Activated naive CD8-positive, alpha-beta T cell treated with anti-CD3 and anti-CD28 coated beads, Interleukin-2, amount 10 ng/mL, durations not matched to agents 7 days and 5 days (primary cell): ENCODE results near the gene MAP1B. TPM values are rescaled to one million over a fixed set of nuclear protein-coding genes. Genes with fewer than 3 reads are reported as not detected.

Source experiments
- ATAC-seq: fragments of 150-1000 bp; cut with Tn5 transposase; one replicate; pipeline ENCODE4 v1.10.0; 2021; ENCODE audit warnings: low read depth, moderate library complexity
- POLR2A ChIA-PET: fragments of 350-600 bp; sonication (Branson Sonifier 250); formaldehyde crosslinking; loops from one replicate; lab custom pipeline; 2021; ENCODE audit warnings: antibody characterized with exemption; lab: Charles Lee
- DNase-seq: peaks from one replicate; pipeline ENCODE4 v3.0.0; 2021
- H3K27ac Mint-ChIP-seq: one replicate; pipeline ENCODE4 v1.8.0; 2022; ENCODE audit warnings: mild to moderate bottlenecking, mixed read lengths
- H3K27me3 Mint-ChIP-seq: one replicate; pipeline ENCODE4 v1.8.0; 2022; ENCODE audit warnings: mild to moderate bottlenecking, moderate library complexity, mixed read lengths
- H3K36me3 Mint-ChIP-seq: one replicate; pipeline ENCODE4 v1.8.0; 2021; ENCODE audit warnings: mild to moderate bottlenecking, mixed read lengths
- H3K4me1 Mint-ChIP-seq: one replicate; pipeline ENCODE4 v1.8.0; 2021; ENCODE audit warnings: mixed read lengths
- H3K4me3 Mint-ChIP-seq: one replicate; pipeline ENCODE4 v1.8.0; 2022; ENCODE audit warnings: mild to moderate bottlenecking, moderate library complexity, mixed read lengths
- H3K9me3 Mint-ChIP-seq: one replicate; pipeline ENCODE4 v1.8.0; 2021; ENCODE audit warnings: mixed read lengths
- total RNA-seq, 2 experiments: library from RNA; stranded (reverse); gene quantifications; one replicate each; pipeline ENCODE4 v1.2.3, GENCODE V29; 2021

The MAP1B gene
- total RNA-seq, 2 experiments from 2014 or later = not detected

DNA sequence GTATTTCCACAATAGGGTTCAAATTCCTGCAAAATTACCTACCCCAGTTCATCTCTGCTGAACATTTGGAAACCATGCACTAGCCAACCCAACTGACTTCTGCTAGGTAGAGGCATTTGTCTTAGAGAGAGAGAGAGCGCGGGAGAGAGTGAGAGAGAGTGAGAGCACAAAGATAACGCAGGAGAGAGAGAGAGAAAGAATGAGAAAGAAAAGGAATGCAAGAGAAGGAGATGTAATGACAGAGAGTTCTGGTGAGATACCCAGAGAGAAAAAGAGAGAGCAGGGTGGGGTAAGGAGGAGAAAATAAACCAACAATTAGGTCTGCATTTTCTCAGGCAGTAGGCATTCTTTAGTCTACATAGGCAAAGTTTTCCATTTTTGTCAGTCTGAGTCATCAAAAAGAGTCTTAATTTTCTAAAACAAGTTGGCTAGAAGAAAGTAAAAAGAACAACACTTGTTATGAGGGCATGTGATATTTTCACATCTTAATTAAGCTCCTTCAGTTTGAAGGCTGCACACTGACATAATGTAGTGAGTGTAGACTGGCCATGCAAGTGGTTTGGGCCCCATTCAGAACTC is 98.2 kb downstream of the MAP1B start:
- POLR2A ChIA-PET = no interaction called here
- no peak for ATAC-seq

GRCh38 chr5:72206160-72206559 is 98.9 kb downstream of the MAP1B start:
- Mint-ChIP-seq H3K4me3 (no peak overlapping the region), H3K27me3 (peaks cover 2% of the 10 kb centered on the region), H3K36me3 (peaks cover 3% of the 10 kb centered on the region), H3K27ac (no peak overlapping the region), H3K9me3 (no peaks in the 10 kb centered on the region), H3K4me1 (no peaks in the 10 kb centered on the region)
- POLR2A ChIA-PET = no interaction called here
- ATAC-seq (no peak), DNase-seq (no peak)

More for the DNA sequence above, 98.2 kb downstream of the MAP1B start:
- Mint-ChIP-seq H3K9me3 (no peaks in the 10 kb centered on the region), H3K27me3 (peaks cover 2% of the 10 kb centered on the region), H3K36me3 (peaks cover 3% of the 10 kb centered on the region), H3K4me1 (no peaks in the 10 kb centered on the region), H3K4me3 (no peak overlapping the region), H3K27ac (no peak overlapping the region)
- no peak for DNase-seq

- H3K4me3 Mint-ChIP-seq = no peak overlapping the region
- ATAC-seq (no peak), DNase-seq (no peak)
- H3K27me3 Mint-ChIP-seq = peaks cover 2% of the 10 kb centered on the region
- H3K36me3 Mint-ChIP-seq = peaks cover 3% of the 10 kb centered on the region
- H3K4me1 Mint-ChIP-seq = no peaks in the 10 kb centered on the region
- POLR2A ChIA-PET = no interaction called here
- no peak overlapping the region for H3K27ac Mint-ChIP-seq
- H3K9me3 Mint-ChIP-seq = no peaks in the 10 kb centered on the region
Observed at GRCh38 chr5:72206994-72207393, 99.7 kb downstream of the MAP1B start.

GRCh38 chr5:72208324-72208926 is 101.2 kb downstream of the MAP1B start:
- Mint-ChIP-seq H3K9me3 (no peaks in the 10 kb centered on the region), H3K4me1 (no peaks in the 10 kb centered on the region), H3K4me3 (no peak overlapping the region), H3K36me3 (peaks cover 3% of the 10 kb centered on the region), H3K27ac (no peak overlapping the region), H3K27me3 (peaks cover 2% of the 10 kb centered on the region)
- POLR2A ChIA-PET = no interaction called here
- ATAC-seq (no peak), DNase-seq (no peak)

GRCh38 chr5:72209147-72210115 is 102.2 kb downstream of the MAP1B start:
- POLR2A ChIA-PET = interaction anchor here (0.7 kb wide), 1 partner anchor 226 kb away, joined by 3 read pairs; no protein-coding TSS in a partner anchor
- ATAC-seq = no peak

DNA sequence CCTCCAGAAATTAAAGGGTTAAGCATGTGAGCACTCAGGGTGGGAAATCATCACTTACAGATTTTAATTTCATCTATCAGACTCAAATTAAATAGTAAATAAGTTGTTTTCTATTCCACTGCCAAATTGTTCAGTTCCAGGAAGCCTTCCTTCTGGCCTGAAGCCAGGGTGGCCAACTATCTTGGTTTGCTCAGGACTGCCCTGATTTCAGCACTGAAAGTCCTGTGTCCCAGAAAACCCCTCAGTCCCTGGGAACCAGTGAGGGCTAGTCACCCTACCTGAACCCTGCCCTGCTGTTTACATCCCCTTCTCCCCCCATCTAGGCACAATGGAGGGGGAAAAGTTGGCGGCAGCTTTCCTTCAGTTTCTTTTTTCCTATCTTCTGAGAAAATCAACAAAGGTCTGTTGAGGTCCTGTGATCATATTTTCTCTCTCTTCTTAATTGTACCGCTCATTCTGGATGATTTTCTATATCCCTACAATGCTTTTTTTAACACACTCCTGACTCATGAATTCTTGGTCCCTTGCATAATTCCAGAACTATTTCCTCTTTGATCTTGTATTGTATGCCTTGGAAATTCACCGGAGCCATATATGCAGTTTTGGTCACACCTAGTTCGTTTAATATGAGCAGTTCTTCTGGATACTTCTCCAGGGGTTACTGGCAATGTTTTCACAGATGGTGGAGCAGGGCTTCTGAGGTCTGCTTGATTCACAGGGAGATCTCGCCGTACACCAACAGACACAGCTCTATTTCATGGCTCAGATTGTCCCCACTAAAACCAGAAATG is 103.8 kb downstream of the MAP1B start:
- Mint-ChIP-seq H3K36me3 (peaks cover 4% of the 10 kb centered on the region), H3K27ac (no peak overlapping the region), H3K9me3 (no peaks in the 10 kb centered on the region), H3K27me3 (peaks cover 2% of the 10 kb centered on the region), H3K4me1 (no peaks in the 10 kb centered on the region), H3K4me3 (no peak overlapping the region)
- POLR2A ChIA-PET = no interaction called here
- DNase-seq (no peak), ATAC-seq (no peak)

More at GRCh38 chr5:72209147-72210115, 102.2 kb downstream of the MAP1B start:
- peaks cover 4% of the 10 kb centered on the region for H3K36me3 Mint-ChIP-seq
- no peak for DNase-seq
- no peak overlapping the region for H3K27ac Mint-ChIP-seq
- peaks cover 2% of the 10 kb centered on the region for H3K27me3 Mint-ChIP-seq
- no peak overlapping the region for H3K4me3 Mint-ChIP-seq
- H3K9me3 Mint-ChIP-seq = no peaks in the 10 kb centered on the region
- no peaks in the 10 kb centered on the region for H3K4me1 Mint-ChIP-seq

GRCh38 chr5:72212171-72212570 is 104.9 kb downstream of the MAP1B start:
- Mint-ChIP-seq H3K4me1 (no peaks in the 10 kb centered on the region), H3K4me3 (no peak overlapping the region), H3K27me3 (peaks cover 2% of the 10 kb centered on the region), H3K9me3 (no peaks in the 10 kb centered on the region), H3K36me3 (peaks cover 4% of the 10 kb centered on the region), H3K27ac (no peak overlapping the region)
- POLR2A ChIA-PET = no interaction called here
- ATAC-seq (no peak), DNase-seq (no peak)

DNA sequence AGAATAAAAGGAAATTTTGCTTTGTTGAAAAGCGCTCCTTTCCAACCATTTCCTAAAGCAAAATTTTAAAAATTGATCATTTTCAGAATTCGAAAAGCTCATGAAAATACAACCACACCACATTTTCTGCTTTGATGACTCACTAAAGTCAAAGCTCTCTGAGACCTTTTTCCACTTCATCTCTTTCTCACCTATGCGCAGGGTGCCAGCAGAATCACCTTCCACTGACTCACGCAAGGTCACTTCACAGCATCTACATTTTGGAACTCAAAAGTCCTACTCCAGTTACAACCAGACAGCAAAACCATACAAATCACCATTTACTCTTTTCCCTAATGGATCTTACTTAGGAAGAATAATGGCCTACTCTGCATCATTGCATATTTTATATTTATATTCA is 106.2 kb downstream of the MAP1B start:
- no peak for DNase-seq
- no peak for ATAC-seq
- POLR2A ChIA-PET = no interaction called here
- Mint-ChIP-seq H3K4me3 (no peak overlapping the region), H3K27ac (no peak overlapping the region), H3K9me3 (no peaks in the 10 kb centered on the region), H3K27me3 (no peaks in the 10 kb centered on the region), H3K4me1 (no peaks in the 10 kb centered on the region), H3K36me3 (peaks cover 14% of the 10 kb centered on the region)

DNA sequence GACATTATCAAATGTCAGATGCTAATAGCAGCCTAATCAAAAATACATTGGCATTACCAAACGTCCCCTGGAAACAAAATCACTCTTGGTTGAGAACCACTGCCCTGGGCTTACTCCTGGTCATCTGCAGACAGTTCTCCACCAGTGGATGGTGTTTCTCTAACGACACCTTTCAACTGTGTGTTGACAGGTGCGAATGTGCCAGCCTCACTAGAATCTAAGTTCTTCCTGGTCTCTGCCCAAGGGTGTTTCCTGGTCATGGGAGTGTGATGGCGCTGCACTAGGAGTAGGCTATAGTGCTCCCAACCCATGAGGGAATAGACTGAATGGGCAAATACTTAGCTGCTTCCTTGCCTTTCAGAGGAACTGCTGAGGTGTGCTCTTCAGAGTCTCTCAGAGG is 106.9 kb downstream of the MAP1B start:
- no peaks in the 10 kb centered on the region for H3K4me1 Mint-ChIP-seq
- no peaks in the 10 kb centered on the region for H3K27me3 Mint-ChIP-seq
- DNase-seq (no peak), ATAC-seq (no peak)
- H3K27ac Mint-ChIP-seq = no peak overlapping the region
- H3K4me3 Mint-ChIP-seq = no peak overlapping the region
- POLR2A ChIA-PET = no interaction called here
- peaks cover 18% of the 10 kb centered on the region for H3K36me3 Mint-ChIP-seq
- no peaks in the 10 kb centered on the region for H3K9me3 Mint-ChIP-seq

DNA sequence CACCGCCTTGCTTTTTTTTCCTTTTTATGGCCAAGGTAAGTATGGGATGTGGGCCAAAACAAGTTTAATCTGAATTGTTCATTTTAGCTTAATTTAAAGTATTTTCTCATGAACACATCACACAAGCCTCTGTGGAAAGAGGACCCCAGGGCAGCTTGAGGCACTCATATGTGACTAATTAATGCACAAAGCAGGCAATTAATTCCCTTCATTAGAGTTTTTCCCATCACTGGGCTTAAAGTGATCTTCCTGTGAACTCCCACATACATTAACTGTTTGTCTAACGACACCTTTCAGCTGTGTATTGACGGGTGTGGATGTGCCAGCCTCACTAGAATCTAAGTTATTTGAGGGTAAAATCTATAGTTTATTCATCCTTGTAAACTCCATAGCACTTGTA is 109.5 kb downstream of the MAP1B start:
- Mint-ChIP-seq H3K27ac (no peak overlapping the region), H3K4me3 (no peak overlapping the region), H3K36me3 (peaks cover 29% of the 10 kb centered on the region), H3K4me1 (no peaks in the 10 kb centered on the region), H3K27me3 (no peaks in the 10 kb centered on the region), H3K9me3 (no peaks in the 10 kb centered on the region)
- POLR2A ChIA-PET = no interaction called here
- ATAC-seq (no peak), DNase-seq (no peak)

GRCh38 chr5:72221099-72221498 is 113.8 kb downstream of the MAP1B start:
- Mint-ChIP-seq H3K9me3 (no peaks in the 10 kb centered on the region), H3K4me3 (no peak overlapping the region), H3K27me3 (no peaks in the 10 kb centered on the region), H3K27ac (no peak overlapping the region), H3K4me1 (no peaks in the 10 kb centered on the region), H3K36me3 (peaks cover 44% of the 10 kb centered on the region)
- DNase-seq (no peak), ATAC-seq (no peak)
- POLR2A ChIA-PET = no interaction called here

GRCh38 chr5:72221541-72221940 is 114.3 kb downstream of the MAP1B start:
- POLR2A ChIA-PET = no interaction called here
- H3K27ac Mint-ChIP-seq = no peak overlapping the region
- DNase-seq = no peak
- no peaks in the 10 kb centered on the region for H3K27me3 Mint-ChIP-seq
- H3K4me3 Mint-ChIP-seq = no peak overlapping the region
- H3K9me3 Mint-ChIP-seq = no peaks in the 10 kb centered on the region
- H3K4me1 Mint-ChIP-seq = no peaks in the 10 kb centered on the region
- ATAC-seq = no peak
- peaks cover 44% of the 10 kb centered on the region for H3K36me3 Mint-ChIP-seq

GRCh38 chr5:72222521-72222920 is 115.2 kb downstream of the MAP1B start:
- H3K4me3 Mint-ChIP-seq = no peak overlapping the region
- peaks cover 47% of the 10 kb centered on the region for H3K36me3 Mint-ChIP-seq
- H3K4me1 Mint-ChIP-seq = no peaks in the 10 kb centered on the region
- no peaks in the 10 kb centered on the region for H3K27me3 Mint-ChIP-seq
- no peaks in the 10 kb centered on the region for H3K9me3 Mint-ChIP-seq
- ATAC-seq (no peak), DNase-seq (no peak)
- no peak overlapping the region for H3K27ac Mint-ChIP-seq
- POLR2A ChIA-PET = no interaction called here
